Bronchial epithelial cell (primary cell): ENCODE results near the gene RDH14. TPM values are rescaled to one million over a fixed set of nuclear protein-coding genes. Genes with fewer than 3 reads are reported as not detected.
A peak's percentile ranks its signal among the peaks of the same experiment; 100 is the strongest.

Experiments
- DNase-seq: peaks from one replicate; pipeline ENCODE4 v3.0.0-alpha.2; 2010; ENCODE audit warnings: low read depth
- FAIRE-seq: peaks from 2 replicates; lab custom pipeline; 2011; peaks lifted over from hg19 to GRCh38; lab: Jason Lieb, UNC
- H3K27me3 ChIP-seq: 2 replicates; pipeline ENCODE4 v1.5.1; 2011; ENCODE audit warnings: low read length; ENCODE audit not compliant: control insufficient read depth, insufficient read depth
- H3K36me3 ChIP-seq: 2 replicates; pipeline ENCODE4 v1.5.1; 2011; ENCODE audit warnings: low read length; ENCODE audit not compliant: control insufficient read depth, insufficient read depth
- H3K4me3 ChIP-seq: 2 replicates; pipeline ENCODE4 v1.5.1; 2011; ENCODE audit warnings: mild to moderate bottlenecking, low read depth, low read length, control low read depth
- total RNA-seq: library from RNA; depleted of rRNA; stranded (reverse); fragments of >200 nt; gene quantifications from 2 replicates; pipeline ENCODE4 v1.2.1, GENCODE V29; 2014
- TF ChIP-seq, protein P1 (sequence below): IDR thresholded peaks from 2 replicates; pipeline ENCODE4 v1.5.1; 2011; ENCODE audit warnings: mild to moderate bottlenecking, moderate library complexity, low read length, control low read depth, inconsistent platforms; ENCODE audit not compliant: insufficient read depth, severe bottlenecking

RDH14 gene
- total RNA-seq, 1 donor from 2014 or later: 18.2 TPM

DNA sequence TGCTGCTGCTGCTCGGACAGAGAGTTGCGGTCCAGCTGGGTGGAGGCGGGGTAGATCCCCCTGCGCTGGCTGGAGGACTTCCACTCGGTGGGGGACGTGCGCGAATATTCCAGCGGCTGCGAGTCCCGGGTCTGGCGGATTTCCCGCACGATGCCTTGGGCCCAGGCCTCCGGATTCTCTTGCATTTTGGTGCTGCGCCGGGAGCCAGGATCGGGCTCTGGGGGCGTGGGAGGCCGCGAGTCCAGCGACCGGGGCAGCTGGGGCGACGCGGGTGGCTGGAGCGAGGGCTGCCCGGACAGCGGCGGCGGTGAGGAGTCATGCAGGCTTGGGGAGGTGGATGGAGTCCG, 24.1 kb upstream of the RDH14 start:
- no peak for DNase-seq
- Histone ChIP-seq H3K4me3 (no peak overlapping the region), H3K36me3 (peaks cover 1% of the 10 kb centered on the region), H3K27me3 (no peaks in the 10 kb centered on the region)
- TF ChIP-seq, protein P1, sequence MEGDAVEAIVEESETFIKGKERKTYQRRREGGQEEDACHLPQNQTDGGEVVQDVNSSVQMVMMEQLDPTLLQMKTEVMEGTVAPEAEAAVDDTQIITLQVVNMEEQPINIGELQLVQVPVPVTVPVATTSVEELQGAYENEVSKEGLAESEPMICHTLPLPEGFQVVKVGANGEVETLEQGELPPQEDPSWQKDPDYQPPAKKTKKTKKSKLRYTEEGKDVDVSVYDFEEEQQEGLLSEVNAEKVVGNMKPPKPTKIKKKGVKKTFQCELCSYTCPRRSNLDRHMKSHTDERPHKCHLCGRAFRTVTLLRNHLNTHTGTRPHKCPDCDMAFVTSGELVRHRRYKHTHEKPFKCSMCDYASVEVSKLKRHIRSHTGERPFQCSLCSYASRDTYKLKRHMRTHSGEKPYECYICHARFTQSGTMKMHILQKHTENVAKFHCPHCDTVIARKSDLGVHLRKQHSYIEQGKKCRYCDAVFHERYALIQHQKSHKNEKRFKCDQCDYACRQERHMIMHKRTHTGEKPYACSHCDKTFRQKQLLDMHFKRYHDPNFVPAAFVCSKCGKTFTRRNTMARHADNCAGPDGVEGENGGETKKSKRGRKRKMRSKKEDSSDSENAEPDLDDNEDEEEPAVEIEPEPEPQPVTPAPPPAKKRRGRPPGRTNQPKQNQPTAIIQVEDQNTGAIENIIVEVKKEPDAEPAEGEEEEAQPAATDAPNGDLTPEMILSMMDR: no peak
- FAIRE-seq: no peak

DNA sequence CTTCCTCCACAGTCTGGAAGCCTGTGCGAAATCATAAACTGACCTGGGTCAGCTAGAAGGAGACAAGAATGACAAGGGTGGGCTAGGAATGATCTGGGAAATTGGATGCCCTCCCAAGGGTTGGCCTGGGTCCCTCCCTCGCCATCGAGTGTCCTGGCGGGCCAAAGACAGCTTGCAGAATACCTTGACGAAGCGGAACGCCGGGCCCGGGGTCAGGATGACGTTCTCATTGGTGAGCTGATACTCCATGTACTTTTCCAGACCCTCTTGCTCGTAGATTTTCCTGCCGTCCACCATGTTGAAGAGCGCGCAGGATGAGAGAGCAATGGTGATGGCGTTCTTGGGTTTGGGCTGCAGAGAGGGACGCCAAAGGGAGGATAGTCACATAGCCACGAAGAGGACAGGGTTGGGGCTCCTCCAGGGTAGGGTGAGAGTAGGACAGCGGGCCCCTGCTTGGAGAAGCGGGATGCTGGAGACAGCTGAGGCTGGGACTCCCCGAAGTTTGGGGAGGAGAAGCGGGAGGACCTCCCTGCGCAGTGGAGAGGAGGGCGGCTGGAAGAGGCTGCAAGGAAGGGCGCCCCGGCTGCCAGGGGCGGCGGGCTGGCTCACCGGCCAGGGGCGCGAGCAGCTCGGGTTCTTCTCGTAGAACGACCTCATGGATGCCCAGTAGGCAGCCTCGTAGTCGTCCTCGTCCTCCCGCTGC, 23.6 kb upstream of the RDH14 start:
- Histone ChIP-seq H3K4me3 (no peak overlapping the region), H3K36me3 (peaks cover 1% of the 10 kb centered on the region), H3K27me3 (no peaks in the 10 kb centered on the region)
- FAIRE-seq: no peak
- TF ChIP-seq, protein P1: no peak
- DNase-seq: no peak

DNA sequence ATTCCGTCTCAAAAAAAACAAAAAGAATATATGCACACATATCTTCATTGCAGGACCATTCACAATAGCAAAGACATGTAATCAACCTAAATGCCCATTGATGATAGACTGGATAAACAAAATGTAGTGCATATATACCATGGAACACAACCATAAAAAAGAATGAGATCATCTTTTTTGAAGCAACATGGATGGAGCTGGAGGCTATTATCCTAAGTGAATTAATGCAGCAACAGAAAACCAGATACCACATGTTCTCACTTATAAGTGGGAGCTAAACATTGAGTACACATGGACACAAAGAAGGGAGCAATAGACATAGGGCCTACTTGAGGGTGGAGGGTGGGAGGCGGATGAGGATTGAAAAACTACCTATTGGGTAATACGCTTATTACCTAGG, 20.2 kb upstream of the RDH14 start:
- H3K36me3 ChIP-seq: no peaks in the 10 kb centered on the region
- no peak overlapping the region for H3K4me3 ChIP-seq
- TF ChIP-seq, protein P1: no peak
- DNase-seq: no peak
- FAIRE-seq: no peak
- no peaks in the 10 kb centered on the region for H3K27me3 ChIP-seq

DNA sequence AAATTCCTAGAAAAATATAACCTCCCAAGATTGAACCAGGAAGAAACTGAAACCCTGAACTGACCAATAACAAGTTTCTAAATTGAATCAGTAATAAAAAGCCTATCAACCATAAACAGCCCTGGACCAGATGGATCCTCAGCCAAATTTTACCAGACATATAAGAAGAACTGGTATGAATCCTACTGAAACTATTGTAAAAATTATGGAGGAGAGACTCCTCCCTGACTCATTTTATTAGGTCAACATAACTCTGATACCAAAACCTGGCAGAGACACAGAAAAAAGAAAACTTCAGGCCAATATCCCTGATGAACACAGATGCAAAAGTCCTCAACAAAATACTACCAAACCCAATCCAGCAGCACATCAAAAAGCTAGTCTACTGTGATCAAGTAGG, 17.6 kb upstream of the RDH14 start:
- Histone ChIP-seq H3K36me3 (no peaks in the 10 kb centered on the region), H3K4me3 (no peak overlapping the region), H3K27me3 (no peaks in the 10 kb centered on the region)
- TF ChIP-seq, protein P1: no peak
- DNase-seq (no peak), FAIRE-seq (no peak)

DNA sequence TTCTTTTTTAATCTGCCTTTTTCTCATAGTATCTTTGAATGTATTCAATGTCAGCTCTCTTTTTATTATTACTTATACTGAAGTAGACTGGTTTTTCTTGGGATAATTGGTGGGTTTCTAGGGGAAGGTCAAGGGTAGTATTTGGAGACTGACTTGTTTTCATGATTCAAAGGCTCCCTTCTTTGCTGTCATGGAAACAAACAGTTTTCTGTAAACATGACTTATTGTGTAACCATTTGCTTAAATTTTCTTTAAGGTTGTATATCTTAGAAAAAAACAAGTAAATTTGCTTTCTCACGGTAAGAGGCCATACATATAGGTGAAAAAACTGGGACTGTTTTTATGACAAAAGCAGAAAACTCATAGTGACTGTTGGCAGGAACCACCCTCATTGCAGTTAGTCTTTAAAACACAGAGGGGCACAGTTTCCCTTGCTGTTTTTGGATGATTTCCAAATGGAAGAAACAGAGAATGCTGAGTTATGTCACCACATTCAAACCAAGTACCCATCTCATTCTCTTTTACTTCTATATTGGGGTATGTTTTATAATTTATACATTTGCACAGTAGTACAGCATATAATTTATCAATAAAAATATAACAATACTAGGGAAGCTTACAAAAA, 5.8 kb upstream of the RDH14 start:
- TF ChIP-seq, protein P1: no peak
- DNase-seq (no peak), FAIRE-seq (no peak)
- H3K4me3 ChIP-seq: no peak overlapping the region
- peaks cover 1% of the 10 kb centered on the region for H3K36me3 ChIP-seq
- no peaks in the 10 kb centered on the region for H3K27me3 ChIP-seq

DNA sequence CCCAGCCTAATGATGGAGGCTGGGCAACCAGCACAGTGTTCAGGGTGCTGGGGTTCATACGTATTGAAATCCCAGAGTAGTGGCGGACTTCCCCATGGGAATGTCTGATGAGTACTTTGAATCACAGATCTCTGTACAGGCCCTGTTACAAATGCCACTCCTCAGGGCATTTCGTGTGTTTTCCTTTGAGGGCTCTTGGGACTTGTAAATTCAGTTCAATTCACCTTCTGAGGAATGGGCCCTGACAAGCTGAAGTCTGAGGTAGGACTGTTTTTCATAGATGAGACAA, 288 bp upstream of the RDH14 start:
- DNase-seq (peak; percentile 82), FAIRE-seq (no peak)
- TF ChIP-seq, protein P1: no peak
- Histone ChIP-seq H3K36me3 (peaks cover 1% of the 10 kb centered on the region), H3K27me3 (no peaks in the 10 kb centered on the region), H3K4me3 (peak overlapping the region; percentile 95)
